HepG2 (cell line): ENCODE measurements around the gene NBPF3.

ENCODE experiments used
- ADNP ChIP-seq: sonication (generic); formaldehyde crosslinking; IDR thresholded peaks from 2 replicates; pipeline ENCODE4 v1.4.0; 2020; ENCODE audit warnings: missing genetic modification reagents
- BHLHE40 ChIP-seq: IDR thresholded peaks from 2 replicates; pipeline ENCODE4 v1.6.1; 2011; ENCODE audit warnings: low read length, improper control_type of control experiment
- EP300 ChIP-seq, 3 experiments: sonication (generic) in 1 of 3; formaldehyde crosslinking in 1 of 3; IDR thresholded peaks; 2 replicates each; pipeline versions ENCODE4 v1.5.1 to v1.6.1; 2011 to 2020; ENCODE audit warnings: low read depth in 2 of 3, low read length in 2 of 3, borderline replicate concordance in 1 of 3, improper control_type of control experiment in 1 of 3, mild to moderate bottlenecking in 1 of 3, missing genetic modification reagents in 1 of 3, moderate library complexity in 1 of 3
- HIVEP1 ChIP-seq: sonication (generic); formaldehyde crosslinking; IDR thresholded peaks from 2 replicates; pipeline ENCODE4 v1.4.0; 2020; ENCODE audit warnings: mild to moderate bottlenecking, missing genetic modification reagents
- POLR2AphosphoS5 ChIP-seq: IDR thresholded peaks from 2 replicates; pipeline ENCODE4 v1.6.1; 2012; ENCODE audit warnings: low read depth, low read length
- ZFP41 ChIP-seq: sonication (generic); formaldehyde crosslinking; IDR thresholded peaks from 2 replicates; pipeline ENCODE4 v1.4.0; 2020; ENCODE audit warnings: mild to moderate bottlenecking, missing genetic modification reagents, borderline replicate concordance
- ZNF180 ChIP-seq: sonication (generic); formaldehyde crosslinking; IDR thresholded peaks from 2 replicates; pipeline ENCODE4 v1.4.0; 2020; ENCODE audit warnings: low read depth, missing genetic modification reagents, borderline replicate concordance
- TF ChIP-seq, protein P1 (sequence below): sonication (generic); formaldehyde crosslinking; IDR thresholded peaks from 2 replicates; pipeline ENCODE4 v1.5.0; 2020; ENCODE audit warnings: mild to moderate bottlenecking, missing genetic modification reagents, moderate library complexity
- TF ChIP-seq, protein P2 (sequence below), 2 experiments: IDR thresholded peaks; 2 replicates each; pipeline ENCODE4 v1.6.1; 2011 to 2012; ENCODE audit warnings: low read length in 2 of 2, borderline replicate concordance in 1 of 2, low read depth in 1 of 2, mild to moderate bottlenecking in 1 of 2, moderate library complexity in 1 of 2

DNA sequence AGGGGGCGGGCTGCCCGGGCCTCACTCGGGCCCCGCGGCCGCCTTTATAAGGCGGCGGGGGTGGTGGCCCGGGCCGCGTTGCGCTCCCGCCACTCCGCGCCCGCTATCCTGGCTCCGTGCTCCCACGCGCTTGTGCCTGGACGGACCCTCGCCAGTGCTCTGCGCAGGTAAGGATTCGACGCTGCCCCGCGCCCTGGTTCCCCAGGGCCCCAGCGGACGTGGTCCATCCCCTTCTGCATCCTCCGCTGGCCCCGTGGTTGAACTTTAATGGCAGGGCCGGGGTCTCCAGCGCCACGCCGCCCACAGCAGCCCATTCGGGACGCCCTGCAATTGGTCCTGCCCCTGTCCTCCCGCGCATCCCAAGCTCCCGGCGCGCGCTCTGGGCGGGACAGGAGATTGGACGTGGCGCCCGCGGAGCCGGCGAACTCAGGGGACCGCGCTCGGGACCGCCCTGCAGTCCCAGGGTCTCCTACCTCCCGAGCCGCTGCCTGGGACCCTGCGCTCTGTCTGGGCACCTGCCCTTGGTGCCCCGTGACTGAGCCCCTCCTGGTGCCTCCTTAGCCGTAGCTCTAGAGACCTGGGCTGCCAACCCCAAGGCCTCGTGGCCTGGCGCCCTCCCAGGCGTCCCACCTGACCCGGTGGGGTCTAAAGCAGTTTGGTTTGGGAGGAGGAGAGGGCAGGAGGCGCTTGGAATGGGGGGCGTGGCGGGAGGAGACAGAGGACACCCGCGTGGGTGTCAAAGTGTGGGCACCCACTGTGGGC is 69.6 kb downstream of the NBPF3 start, which contains the start of gene ALPL:
- TF ChIP-seq HIVEP1 (CRISPR knock-in tag) (no peak), ZNF180 (CRISPR knock-in tag) (no peak), ADNP (CRISPR knock-in tag) (no peak), POLR2AphosphoS5 (no peak), ZFP41 (CRISPR knock-in tag) (no peak), EP300 (IDR thresholded peaks at IDR 0.05; ENCODE audit: low read depth in 2 of 2, low read length in 2 of 2) (no peak), EP300 (CRISPR knock-in tag; IDR thresholded peaks at IDR 0.05; ENCODE audit: borderline replicate concordance) (no peak), BHLHE40 (no peak)
- TF ChIP-seq, protein P1, sequence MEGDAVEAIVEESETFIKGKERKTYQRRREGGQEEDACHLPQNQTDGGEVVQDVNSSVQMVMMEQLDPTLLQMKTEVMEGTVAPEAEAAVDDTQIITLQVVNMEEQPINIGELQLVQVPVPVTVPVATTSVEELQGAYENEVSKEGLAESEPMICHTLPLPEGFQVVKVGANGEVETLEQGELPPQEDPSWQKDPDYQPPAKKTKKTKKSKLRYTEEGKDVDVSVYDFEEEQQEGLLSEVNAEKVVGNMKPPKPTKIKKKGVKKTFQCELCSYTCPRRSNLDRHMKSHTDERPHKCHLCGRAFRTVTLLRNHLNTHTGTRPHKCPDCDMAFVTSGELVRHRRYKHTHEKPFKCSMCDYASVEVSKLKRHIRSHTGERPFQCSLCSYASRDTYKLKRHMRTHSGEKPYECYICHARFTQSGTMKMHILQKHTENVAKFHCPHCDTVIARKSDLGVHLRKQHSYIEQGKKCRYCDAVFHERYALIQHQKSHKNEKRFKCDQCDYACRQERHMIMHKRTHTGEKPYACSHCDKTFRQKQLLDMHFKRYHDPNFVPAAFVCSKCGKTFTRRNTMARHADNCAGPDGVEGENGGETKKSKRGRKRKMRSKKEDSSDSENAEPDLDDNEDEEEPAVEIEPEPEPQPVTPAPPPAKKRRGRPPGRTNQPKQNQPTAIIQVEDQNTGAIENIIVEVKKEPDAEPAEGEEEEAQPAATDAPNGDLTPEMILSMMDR (CRISPR knock-in tag) = no peak
- TF ChIP-seq, protein P2, sequence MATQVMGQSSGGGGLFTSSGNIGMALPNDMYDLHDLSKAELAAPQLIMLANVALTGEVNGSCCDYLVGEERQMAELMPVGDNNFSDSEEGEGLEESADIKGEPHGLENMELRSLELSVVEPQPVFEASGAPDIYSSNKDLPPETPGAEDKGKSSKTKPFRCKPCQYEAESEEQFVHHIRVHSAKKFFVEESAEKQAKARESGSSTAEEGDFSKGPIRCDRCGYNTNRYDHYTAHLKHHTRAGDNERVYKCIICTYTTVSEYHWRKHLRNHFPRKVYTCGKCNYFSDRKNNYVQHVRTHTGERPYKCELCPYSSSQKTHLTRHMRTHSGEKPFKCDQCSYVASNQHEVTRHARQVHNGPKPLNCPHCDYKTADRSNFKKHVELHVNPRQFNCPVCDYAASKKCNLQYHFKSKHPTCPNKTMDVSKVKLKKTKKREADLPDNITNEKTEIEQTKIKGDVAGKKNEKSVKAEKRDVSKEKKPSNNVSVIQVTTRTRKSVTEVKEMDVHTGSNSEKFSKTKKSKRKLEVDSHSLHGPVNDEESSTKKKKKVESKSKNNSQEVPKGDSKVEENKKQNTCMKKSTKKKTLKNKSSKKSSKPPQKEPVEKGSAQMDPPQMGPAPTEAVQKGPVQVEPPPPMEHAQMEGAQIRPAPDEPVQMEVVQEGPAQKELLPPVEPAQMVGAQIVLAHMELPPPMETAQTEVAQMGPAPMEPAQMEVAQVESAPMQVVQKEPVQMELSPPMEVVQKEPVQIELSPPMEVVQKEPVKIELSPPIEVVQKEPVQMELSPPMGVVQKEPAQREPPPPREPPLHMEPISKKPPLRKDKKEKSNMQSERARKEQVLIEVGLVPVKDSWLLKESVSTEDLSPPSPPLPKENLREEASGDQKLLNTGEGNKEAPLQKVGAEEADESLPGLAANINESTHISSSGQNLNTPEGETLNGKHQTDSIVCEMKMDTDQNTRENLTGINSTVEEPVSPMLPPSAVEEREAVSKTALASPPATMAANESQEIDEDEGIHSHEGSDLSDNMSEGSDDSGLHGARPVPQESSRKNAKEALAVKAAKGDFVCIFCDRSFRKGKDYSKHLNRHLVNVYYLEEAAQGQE (IDR thresholded peaks at IDR 0.05; ENCODE audit: borderline replicate concordance in 1 of 2, low read depth in 1 of 2, low read length in 2 of 2) = no peak; a peak in 1 of 4 replicates
